HEK293 (cell line): ENCODE measurements around the gene SH3D19.

Experiments used
- CTCF ChIA-PET: fragments of 350-600 bp; formaldehyde crosslinking; extraction: SDS; loops from one replicate; lab custom pipeline; 2021; ENCODE audit warnings: antibody characterized with exemption; lab: Yijun Ruan, JAX
- POLR2A ChIA-PET: fragments of 300-600 bp; formaldehyde crosslinking; extraction: SDS; loops from one replicate; lab custom pipeline; 2020; ENCODE audit warnings: antibody characterized with exemption, inconsistent platforms; lab: Yijun Ruan, JAX
- H3K27ac ChIP-seq: fragments of 200-500 bp; sonication (Bioruptor generic); 2 replicates; pipeline ENCODE4 v1.5.1; 2014; ENCODE audit warnings: low read depth, low read length, control low read depth, inconsistent platforms; ENCODE audit errors: extremely low read depth
- H3K36me3 ChIP-seq, 2 experiments: fragments of 200-500 bp in 1 of 2; sonication (Bioruptor generic) in 1 of 2; 1 replicate in 1 of 2; 2 replicates in 1 of 2; pipeline ENCODE4 v1.5.1; 2014 to 2017; ENCODE audit warnings: inconsistent platforms in 2 of 2, low read length in 2 of 2; ENCODE audit not compliant: control insufficient read depth in 2 of 2, insufficient read depth in 1 of 2
- H3K4me1 ChIP-seq: fragments of 200-500 bp; sonication (Bioruptor generic); 2 replicates; pipeline ENCODE4 v1.5.1; 2014; ENCODE audit warnings: mild to moderate bottlenecking, low read length, inconsistent platforms; ENCODE audit not compliant: control insufficient read depth, insufficient read depth
- H3K4me3 ChIP-seq: 2 replicates; pipeline ENCODE4 v1.5.1; 2011; ENCODE audit warnings: low read depth, mild to moderate bottlenecking, control low read depth, low read length, moderate library complexity
- H3K9me3 ChIP-seq: fragments of 200-500 bp; sonication (Bioruptor generic); 2 replicates; pipeline ENCODE4 v1.5.1; 2014; ENCODE audit warnings: low read depth, low read length, inconsistent platforms; ENCODE audit not compliant: control insufficient read depth, insufficient read depth
- KLF7 ChIP-seq: fragments of 450-650 bp; formaldehyde crosslinking; IDR thresholded peaks from 2 replicates; pipeline ENCODE4 v1.5.1; 2016; ENCODE audit warnings: missing biosample characterization, missing genetic modification characterization, borderline replicate concordance
- KLF9 ChIP-seq: fragments of 450-650 bp; formaldehyde crosslinking; IDR thresholded peaks from 2 replicates; pipeline ENCODE4 v1.5.1; 2016; ENCODE audit warnings: missing biosample characterization, missing genetic modification characterization, low read depth
- MEIS1 ChIP-seq: sonication (generic); formaldehyde crosslinking; IDR thresholded peaks from 2 replicates; pipeline ENCODE4 v1.8.1; 2022; ENCODE audit warnings: missing genetic modification reagents, mild to moderate bottlenecking, borderline replicate concordance
- MYNN ChIP-seq: fragments of 450-650 bp; formaldehyde crosslinking; IDR thresholded peaks from 2 replicates; pipeline ENCODE4 v1.5.1; 2016; ENCODE audit warnings: missing biosample characterization, missing genetic modification characterization, borderline replicate concordance
- MZF1 ChIP-seq: fragments of 450-650 bp; formaldehyde crosslinking; IDR thresholded peaks from 2 replicates; pipeline ENCODE4 v1.5.1; 2017; ENCODE audit warnings: missing biosample characterization, missing genetic modification characterization, borderline replicate concordance
- REPIN1 ChIP-seq: fragments of 450-650 bp; formaldehyde crosslinking; IDR thresholded peaks from 2 replicates; pipeline ENCODE4 v1.5.1; 2017; ENCODE audit warnings: missing biosample characterization, missing genetic modification characterization, low read depth
- SALL2 ChIP-seq: fragments of 450-650 bp; formaldehyde crosslinking; IDR thresholded peaks from 2 replicates; pipeline ENCODE4 v1.5.0; 2017; ENCODE audit warnings: missing biosample characterization, mild to moderate bottlenecking, missing genetic modification characterization, borderline replicate concordance
- SETDB1 ChIP-seq: IDR thresholded peaks from one replicate; pipeline ENCODE4 v1.6.1; 2017; ENCODE audit warnings: mild to moderate bottlenecking, low read length, moderate library complexity, mixed read lengths; ENCODE audit not compliant: insufficient read length
- ZEB2 ChIP-seq: fragments of 450-650 bp; formaldehyde crosslinking; IDR thresholded peaks from 2 replicates; pipeline ENCODE4 v1.5.1; 2016; ENCODE audit warnings: missing biosample characterization, missing genetic modification characterization
- ZFP3 ChIP-seq: fragments of 450-650 bp; formaldehyde crosslinking; IDR thresholded peaks from 2 replicates; pipeline ENCODE4 v1.5.1; 2016; ENCODE audit warnings: low read depth, missing biosample characterization, missing genetic modification characterization
- ZFP37 ChIP-seq: fragments of 450-650 bp; formaldehyde crosslinking; IDR thresholded peaks from 2 replicates; pipeline ENCODE4 v1.5.1; 2016; ENCODE audit warnings: missing biosample characterization, missing genetic modification characterization
- ZNF16 ChIP-seq: fragments of 450-650 bp; formaldehyde crosslinking; IDR thresholded peaks from 2 replicates; pipeline ENCODE4 v1.5.1; 2016; ENCODE audit warnings: low read depth, missing biosample characterization, missing genetic modification characterization
- ZNF184 ChIP-seq: fragments of 450-650 bp; IDR thresholded peaks from 2 replicates; pipeline ENCODE4 v1.5.1; 2018; ENCODE audit warnings: missing biosample characterization, mild to moderate bottlenecking, missing genetic modification characterization
- ZNF48 ChIP-seq: fragments of 450-650 bp; formaldehyde crosslinking; IDR thresholded peaks from 2 replicates; pipeline ENCODE4 v1.5.1; 2016; ENCODE audit warnings: missing biosample characterization, missing genetic modification characterization
- ZNF544 ChIP-seq: fragments of 450-650 bp; formaldehyde crosslinking; IDR thresholded peaks from 2 replicates; pipeline ENCODE4 v1.5.0; 2017; ENCODE audit warnings: missing biosample characterization, missing genetic modification characterization
- ZNF571 ChIP-seq: fragments of 450-650 bp; formaldehyde crosslinking; IDR thresholded peaks from 2 replicates; pipeline ENCODE4 v1.5.0; 2017; ENCODE audit warnings: missing biosample characterization, missing genetic modification characterization
- ZNF621 ChIP-seq: fragments of 450-650 bp; formaldehyde crosslinking; IDR thresholded peaks from 2 replicates; pipeline ENCODE4 v1.5.1; 2017; ENCODE audit warnings: missing biosample characterization, missing genetic modification characterization
- ZNF747 ChIP-seq: fragments of 450-650 bp; formaldehyde crosslinking; IDR thresholded peaks from 2 replicates; pipeline ENCODE4 v1.5.1; 2016; ENCODE audit warnings: missing biosample characterization, missing genetic modification characterization
- ZNF792 ChIP-seq: fragments of 450-650 bp; formaldehyde crosslinking; IDR thresholded peaks from 2 replicates; pipeline ENCODE4 v1.5.1; 2016; ENCODE audit warnings: missing biosample characterization, missing genetic modification characterization
- TF ChIP-seq, protein P1 (sequence below): fragments of 450-650 bp; formaldehyde crosslinking; IDR thresholded peaks from 2 replicates; pipeline ENCODE4 v1.5.1; 2016; ENCODE audit warnings: missing biosample characterization, missing genetic modification characterization
- TF ChIP-seq, protein P2 (sequence below): fragments of 450-650 bp; formaldehyde crosslinking; IDR thresholded peaks from 2 replicates; pipeline ENCODE4 v1.5.1; 2016; ENCODE audit warnings: missing biosample characterization, missing genetic modification characterization
- TF ChIP-seq, protein P3 (sequence below): fragments of 450-650 bp; formaldehyde crosslinking; IDR thresholded peaks from 2 replicates; pipeline ENCODE4 v1.5.1; 2017; ENCODE audit warnings: missing biosample characterization, missing genetic modification characterization
- TF ChIP-seq, protein P4 (sequence below): fragments of 450-650 bp; formaldehyde crosslinking; IDR thresholded peaks from 2 replicates; pipeline ENCODE4 v1.5.1; 2016; ENCODE audit warnings: missing biosample characterization, missing genetic modification characterization, borderline replicate concordance
- TF ChIP-seq, protein P5 (sequence below): fragments of 450-650 bp; formaldehyde crosslinking; IDR thresholded peaks from 2 replicates; pipeline ENCODE4 v1.5.1; 2016; ENCODE audit warnings: missing biosample characterization, missing genetic modification characterization
- TF ChIP-seq, protein P6 (sequence below): fragments of 450-650 bp; formaldehyde crosslinking; IDR thresholded peaks from 2 replicates; pipeline ENCODE4 v1.5.1; 2016; ENCODE audit warnings: missing biosample characterization, missing genetic modification characterization, low read depth

Gene SH3D19

DNA sequence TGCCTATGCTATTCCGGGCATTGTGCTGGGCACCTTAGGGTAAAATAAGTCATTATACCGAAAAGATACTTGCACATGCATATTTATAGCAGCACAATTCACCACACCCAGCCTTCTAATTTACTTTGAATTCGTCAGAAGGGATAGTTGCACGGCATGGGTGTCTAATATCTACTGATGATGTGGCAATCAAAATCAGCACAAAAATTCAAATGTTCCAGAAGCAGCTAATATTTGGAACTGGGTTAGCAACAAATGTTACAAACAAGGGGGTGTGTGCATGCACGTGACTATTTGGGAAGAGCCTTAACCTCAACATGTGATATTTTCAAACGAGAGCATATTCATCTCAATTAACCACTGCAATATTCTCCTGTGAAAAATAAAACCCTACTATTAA lies 128.2 kb downstream of the SH3D19 start:
- H3K27ac ChIP-seq: no peak overlapping the region
- H3K36me3 ChIP-seq: no peaks in the 10 kb centered on the region
- no peaks in the 10 kb centered on the region for H3K4me1 ChIP-seq
- ChIA-PET POLR2A (no interaction called here), CTCF (no interaction called here)
- TF ChIP-seq MYNN (tag by site-specific recombination) (no peak), MEIS1 (CRISPR knock-in tag) (no peak), ZNF48 (tag by site-specific recombination) (no peak), KLF7 (no peak), ZEB2 (tag by site-specific recombination) (no peak), ZNF747 (tag by site-specific recombination) (no peak), ZNF544 (tag by site-specific recombination) (no peak)
- H3K9me3 ChIP-seq: no peaks in the 10 kb centered on the region
- no peak overlapping the region for H3K4me3 ChIP-seq

DNA sequence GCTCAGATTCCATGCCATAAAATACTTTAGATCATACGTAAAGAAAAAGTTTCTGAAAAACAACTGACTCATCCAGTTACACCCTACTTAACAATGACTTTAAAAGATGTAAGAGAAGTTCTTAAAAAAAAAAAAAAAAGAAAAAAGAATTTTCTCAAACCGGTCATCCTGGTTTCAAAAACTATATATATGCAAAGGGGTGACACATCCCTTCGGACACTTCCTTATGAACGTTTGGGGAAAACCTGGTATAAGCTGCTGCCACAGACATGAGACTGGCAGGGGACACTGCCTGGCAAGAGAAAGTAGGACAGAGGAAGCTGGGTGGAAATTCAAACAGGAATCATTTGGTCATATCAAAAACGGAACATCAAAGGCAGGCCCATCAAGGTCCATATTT lies 129.6 kb downstream of the SH3D19 start:
- Histone ChIP-seq H3K9me3 (no peaks in the 10 kb centered on the region), H3K4me3 (no peak overlapping the region), H3K4me1 (no peaks in the 10 kb centered on the region), H3K27ac (no peak overlapping the region), H3K36me3 (no peaks in the 10 kb centered on the region)
- ChIA-PET CTCF (interaction anchor here (0.6 kb wide), 1 partner anchor 16 kb away, joined by 4 read pairs; no protein-coding TSS in a partner anchor), POLR2A (no interaction called here)
- TF ChIP-seq MZF1 (tag by site-specific recombination) (no peak), ZNF792 (no peak), REPIN1 (tag by site-specific recombination) (no peak), KLF9 (no peak), ZFP37 (tag by site-specific recombination) (no peak), ZNF184 (no peak), SETDB1 (no peak), ZFP3 (tag by site-specific recombination) (no peak), ZNF16 (tag by site-specific recombination) (no peak), SALL2 (no peak)
- TF ChIP-seq, protein P1, sequence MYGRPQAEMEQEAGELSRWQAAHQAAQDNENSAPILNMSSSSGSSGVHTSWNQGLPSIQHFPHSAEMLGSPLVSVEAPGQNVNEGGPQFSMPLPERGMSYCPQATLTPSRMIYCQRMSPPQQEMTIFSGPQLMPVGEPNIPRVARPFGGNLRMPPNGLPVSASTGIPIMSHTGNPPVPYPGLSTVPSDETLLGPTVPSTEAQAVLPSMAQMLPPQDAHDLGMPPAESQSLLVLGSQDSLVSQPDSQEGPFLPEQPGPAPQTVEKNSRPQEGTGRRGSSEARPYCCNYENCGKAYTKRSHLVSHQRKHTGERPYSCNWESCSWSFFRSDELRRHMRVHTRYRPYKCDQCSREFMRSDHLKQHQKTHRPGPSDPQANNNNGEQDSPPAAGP (tag by site-specific recombination): no peak
- TF ChIP-seq, protein P2, sequence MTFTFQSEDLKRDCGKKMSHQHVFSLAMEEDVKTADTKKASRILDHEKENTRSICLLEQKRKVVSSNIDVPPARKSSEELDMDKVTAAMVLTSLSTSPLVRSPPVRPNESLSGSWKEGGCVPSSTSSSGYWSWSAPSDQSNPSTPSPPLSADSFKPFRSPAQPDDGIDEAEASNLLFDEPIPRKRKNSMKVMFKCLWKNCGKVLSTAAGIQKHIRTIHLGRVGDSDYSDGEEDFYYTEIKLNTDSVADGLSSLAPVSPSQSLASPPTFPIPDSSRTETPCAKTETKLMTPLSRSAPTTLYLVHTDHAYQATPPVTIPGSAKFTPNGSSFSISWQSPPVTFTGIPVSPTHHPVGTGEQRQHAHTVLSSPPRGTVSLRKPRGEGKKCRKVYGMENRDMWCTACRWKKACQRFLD: no peak

DNA sequence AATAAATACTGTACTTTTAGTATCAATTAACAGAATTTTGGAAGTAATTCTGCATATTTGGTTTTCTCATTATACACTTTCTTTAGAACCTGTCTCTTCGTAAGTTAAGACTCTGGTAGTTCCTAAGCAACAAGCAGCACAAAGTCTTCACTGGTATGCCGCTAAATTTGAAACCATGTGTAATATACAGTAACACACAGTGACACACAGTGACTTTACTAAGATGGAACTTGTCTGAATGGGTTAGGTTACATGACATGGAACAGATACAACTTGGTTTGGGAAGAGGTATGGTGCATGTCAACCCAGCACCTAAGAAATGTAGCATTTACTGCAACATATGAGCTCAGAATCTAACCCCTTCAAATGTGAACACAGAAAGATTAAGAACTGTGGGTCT lies 132.0 kb downstream of the SH3D19 start:
- ChIA-PET POLR2A (no interaction called here), CTCF (no interaction called here)
- no peak overlapping the region for H3K27ac ChIP-seq
- TF ChIP-seq, protein P3, sequence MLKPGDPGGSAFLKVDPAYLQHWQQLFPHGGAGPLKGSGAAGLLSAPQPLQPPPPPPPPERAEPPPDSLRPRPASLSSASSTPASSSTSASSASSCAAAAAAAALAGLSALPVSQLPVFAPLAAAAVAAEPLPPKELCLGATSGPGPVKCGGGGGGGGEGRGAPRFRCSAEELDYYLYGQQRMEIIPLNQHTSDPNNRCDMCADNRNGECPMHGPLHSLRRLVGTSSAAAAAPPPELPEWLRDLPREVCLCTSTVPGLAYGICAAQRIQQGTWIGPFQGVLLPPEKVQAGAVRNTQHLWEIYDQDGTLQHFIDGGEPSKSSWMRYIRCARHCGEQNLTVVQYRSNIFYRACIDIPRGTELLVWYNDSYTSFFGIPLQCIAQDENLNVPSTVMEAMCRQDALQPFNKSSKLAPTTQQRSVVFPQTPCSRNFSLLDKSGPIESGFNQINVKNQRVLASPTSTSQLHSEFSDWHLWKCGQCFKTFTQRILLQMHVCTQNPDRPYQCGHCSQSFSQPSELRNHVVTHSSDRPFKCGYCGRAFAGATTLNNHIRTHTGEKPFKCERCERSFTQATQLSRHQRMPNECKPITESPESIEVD (tag by site-specific recombination): no peak
- TF ChIP-seq ZNF621 (tag by site-specific recombination): no peak
- TF ChIP-seq, protein P4, sequence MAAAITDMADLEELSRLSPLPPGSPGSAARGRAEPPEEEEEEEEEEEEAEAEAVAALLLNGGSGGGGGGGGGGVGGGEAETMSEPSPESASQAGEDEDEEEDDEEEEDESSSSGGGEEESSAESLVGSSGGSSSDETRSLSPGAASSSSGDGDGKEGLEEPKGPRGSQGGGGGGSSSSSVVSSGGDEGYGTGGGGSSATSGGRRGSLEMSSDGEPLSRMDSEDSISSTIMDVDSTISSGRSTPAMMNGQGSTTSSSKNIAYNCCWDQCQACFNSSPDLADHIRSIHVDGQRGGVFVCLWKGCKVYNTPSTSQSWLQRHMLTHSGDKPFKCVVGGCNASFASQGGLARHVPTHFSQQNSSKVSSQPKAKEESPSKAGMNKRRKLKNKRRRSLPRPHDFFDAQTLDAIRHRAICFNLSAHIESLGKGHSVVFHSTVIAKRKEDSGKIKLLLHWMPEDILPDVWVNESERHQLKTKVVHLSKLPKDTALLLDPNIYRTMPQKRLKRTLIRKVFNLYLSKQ: no peak
- TF ChIP-seq, protein P5, sequence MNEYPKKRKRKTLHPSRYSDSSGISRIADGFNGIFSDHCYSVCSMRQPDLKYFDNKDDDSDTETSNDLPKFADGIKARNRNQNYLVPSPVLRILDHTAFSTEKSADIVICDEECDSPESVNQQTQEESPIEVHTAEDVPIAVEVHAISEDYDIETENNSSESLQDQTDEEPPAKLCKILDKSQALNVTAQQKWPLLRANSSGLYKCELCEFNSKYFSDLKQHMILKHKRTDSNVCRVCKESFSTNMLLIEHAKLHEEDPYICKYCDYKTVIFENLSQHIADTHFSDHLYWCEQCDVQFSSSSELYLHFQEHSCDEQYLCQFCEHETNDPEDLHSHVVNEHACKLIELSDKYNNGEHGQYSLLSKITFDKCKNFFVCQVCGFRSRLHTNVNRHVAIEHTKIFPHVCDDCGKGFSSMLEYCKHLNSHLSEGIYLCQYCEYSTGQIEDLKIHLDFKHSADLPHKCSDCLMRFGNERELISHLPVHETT (tag by site-specific recombination): no peak
- TF ChIP-seq, protein P6, sequence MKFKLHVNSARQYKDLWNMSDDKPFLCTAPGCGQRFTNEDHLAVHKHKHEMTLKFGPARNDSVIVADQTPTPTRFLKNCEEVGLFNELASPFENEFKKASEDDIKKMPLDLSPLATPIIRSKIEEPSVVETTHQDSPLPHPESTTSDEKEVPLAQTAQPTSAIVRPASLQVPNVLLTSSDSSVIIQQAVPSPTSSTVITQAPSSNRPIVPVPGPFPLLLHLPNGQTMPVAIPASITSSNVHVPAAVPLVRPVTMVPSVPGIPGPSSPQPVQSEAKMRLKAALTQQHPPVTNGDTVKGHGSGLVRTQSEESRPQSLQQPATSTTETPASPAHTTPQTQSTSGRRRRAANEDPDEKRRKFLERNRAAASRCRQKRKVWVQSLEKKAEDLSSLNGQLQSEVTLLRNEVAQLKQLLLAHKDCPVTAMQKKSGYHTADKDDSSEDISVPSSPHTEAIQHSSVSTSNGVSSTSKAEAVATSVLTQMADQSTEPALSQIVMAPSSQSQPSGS (tag by site-specific recombination): no peak
- TF ChIP-seq ZNF571: no peak
- H3K9me3 ChIP-seq: no peaks in the 10 kb centered on the region
- H3K36me3 ChIP-seq: no peaks in the 10 kb centered on the region
- H3K4me3 ChIP-seq: no peak overlapping the region
- no peaks in the 10 kb centered on the region for H3K4me1 ChIP-seq
